UCSD-AML1 (cell line): Measurements from ENCODE around the gene POLR3H.
"Not testable (repeated sequence)": the region's sequence is repeated elsewhere in the genome, so short reads cannot be mapped to it uniquely, and the experiment has no call there.

Source experiments
- DNase-seq: peaks from one replicate; lab custom pipeline; 2025; ENCODE audit not compliant: unreplicated experiment; lab: John Stamatoyannopoulos, UW

POLR3H gene

DNA sequence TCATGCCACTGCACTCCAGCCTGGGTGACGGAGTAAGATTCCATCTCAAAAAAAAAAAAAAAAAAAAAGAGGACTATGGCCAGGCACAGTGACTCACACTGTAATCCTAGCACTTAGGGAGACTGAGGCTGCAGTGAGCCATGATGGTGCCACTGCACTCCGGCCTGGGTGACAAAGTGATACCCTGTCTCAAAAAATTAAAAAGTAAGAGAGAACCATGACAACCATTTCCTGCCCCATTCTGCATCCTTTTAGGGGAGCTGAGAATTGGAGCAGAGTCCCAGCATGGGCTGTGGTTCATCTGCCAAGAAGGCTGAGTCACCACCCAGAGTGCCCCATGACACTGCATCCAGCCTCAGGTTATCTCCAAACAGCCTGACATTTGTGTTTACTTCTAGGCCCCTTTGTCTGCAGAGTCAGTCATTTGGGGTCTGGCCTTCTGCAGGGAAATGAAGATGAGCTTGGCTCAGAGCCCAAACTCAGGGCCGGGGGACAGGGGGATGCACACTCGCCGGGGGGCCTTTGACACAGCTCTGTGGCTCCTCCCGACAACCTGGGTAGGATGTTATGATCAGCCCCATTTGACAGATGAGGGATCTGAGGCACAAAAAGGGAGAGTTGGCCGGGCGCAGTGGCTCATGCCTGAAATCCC is 21.3 kb upstream of the POLR3H start:
- DNase-seq, result peak; percentile 21

GRCh38 chr22:41564563-41564962 is 20.3 kb upstream of the POLR3H start:
- DNase-seq, result no peak

GRCh38 chr22:41563051-41563711 is 18.9 kb upstream of the POLR3H start:
- no peak for DNase-seq

GRCh38 chr22:41562461-41562860 is 18.2 kb upstream of the POLR3H start:
- DNase-seq, result no peak

- DNase-seq, result no peak
These were observed 17.5 kb upstream of the POLR3H start for GRCh38 chr22:41561788-41562187.

GRCh38 chr22:41561335-41561734 is 17.1 kb upstream of the POLR3H start:
- DNase-seq, result no peak

DNA sequence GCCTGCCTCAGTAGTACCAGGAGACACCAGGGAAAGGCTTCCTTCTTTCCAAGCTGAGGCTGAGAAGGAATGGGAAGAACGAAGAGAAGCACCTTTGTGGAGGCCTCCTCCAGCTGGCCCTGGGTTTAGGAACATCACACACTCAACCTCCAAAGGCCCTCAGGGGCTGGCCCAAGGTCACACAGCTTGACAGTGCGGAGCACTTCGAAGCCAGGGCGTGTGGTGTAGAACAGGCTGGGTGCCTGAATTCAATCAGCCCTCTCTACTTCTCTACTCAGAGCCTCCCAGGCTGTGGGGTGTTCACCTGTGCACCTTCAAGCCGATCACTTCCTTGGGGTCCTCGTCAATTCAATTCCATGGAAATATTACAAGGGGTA is 15.8 kb upstream of the POLR3H start:
- DNase-seq, result no peak

DNA sequence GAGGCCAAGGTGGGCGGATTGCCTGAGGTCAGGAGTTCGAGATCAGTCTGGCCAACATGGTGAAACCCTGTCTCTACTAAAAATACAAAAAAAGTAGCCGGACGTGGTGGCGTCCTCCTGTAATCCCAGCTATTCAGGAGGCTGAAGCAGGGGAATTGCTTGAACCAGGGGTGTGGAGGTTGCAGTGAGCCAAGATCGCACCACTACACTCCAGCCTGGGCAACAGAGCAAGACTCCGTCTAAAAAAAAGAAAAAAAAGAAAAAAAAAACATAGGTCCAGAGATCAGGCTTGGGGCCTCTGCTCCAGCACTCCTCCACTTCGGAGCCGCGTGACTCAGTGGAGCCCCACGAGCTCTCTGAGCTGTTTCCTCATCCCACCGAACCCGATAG is 14.0 kb upstream of the POLR3H start:
- DNase-seq, result not testable (repeated sequence)

DNA sequence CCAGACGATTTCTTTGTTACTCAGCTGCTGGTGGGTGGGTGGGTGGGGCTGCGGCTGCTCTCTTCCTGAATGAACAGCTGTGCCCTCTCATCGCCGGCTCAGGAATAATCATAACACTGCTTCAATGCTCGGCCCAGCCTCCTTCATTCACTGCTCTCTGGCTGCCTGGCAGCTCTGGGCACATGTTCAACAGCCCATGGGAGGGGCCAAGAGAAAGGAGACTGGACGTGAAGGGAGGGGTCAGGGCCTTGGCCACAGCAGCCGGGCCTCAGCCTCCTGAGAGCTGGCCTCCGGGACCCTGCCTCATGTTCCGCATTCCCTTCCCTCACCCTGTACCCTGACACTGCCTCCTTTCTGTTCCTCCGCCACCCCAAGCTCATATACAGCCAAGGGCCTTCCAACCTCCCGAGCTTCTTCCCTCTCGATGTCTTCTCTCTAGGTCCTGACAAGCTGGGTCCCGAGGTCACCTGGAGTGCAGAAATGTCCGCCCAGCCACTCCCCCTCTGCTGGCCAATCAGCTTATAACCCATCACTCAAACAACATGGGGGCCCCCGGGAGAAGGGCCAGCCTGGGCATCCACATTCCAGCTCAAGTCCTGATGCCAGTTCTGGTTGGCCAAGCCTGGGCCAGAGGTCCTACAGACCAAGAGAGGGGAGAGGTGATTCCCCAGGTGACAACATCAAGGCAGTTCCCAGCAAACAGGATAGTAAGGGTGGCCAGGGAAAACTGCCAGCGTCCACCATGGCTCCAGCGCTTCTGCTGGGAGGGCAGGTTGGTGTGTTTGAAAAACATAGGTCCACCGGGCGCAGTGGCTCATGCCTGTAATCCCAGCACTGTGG is 13.4 kb upstream of the POLR3H start:
- no peak for DNase-seq

DNA sequence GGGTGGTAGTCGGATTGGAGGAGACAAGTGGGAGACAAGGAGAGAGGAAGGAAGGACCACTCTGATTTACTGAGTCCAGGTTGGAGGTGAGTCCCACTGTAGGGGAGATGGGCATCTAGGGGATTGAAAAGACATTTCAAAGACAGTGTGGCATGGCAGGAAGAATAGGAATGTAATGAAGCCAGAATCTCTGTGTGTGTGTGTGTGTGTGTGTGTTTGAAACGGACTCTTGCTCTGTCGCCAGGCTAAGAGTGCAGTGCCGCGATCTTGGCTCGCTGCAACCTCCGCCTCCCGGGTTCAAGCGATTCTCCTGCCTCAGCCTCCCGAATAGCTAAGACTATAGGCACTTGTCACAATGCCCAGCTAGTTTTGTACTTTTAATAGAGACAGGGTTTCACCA is 12.3 kb upstream of the POLR3H start:
- no peak for DNase-seq

DNA sequence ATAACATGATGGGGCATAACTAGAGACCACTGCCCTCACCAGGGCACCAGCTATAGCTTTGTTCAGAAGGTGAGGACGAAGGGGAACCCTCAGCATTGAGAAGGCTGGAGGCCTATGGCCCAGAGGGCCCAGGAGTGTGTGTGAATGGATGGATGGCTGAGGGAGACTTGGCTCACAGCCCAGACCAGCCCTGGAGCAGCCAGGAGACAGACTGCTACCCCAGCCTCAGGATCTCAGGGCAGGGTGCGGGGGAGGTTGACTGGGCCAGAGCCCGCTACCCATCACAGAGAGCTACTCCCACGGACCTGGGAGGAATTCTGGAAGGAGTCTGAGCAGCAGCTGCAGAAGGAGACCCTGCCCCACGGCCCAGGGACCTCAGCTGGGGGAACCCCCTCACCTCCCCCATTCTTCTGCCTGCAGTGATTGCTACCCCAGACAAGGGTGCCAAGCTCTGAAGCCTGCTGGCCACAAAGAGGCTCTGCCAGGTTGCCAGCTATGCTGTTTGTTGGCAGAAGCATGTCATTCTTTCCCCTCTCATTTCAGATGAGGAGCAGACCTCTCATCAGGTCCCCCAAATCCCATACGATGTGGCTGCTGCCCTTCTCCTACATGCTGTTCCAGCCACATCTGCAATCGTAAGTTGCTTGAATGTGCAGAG is 11.2 kb upstream of the POLR3H start:
- no peak for DNase-seq

- no peak for DNase-seq
These were observed 7.8 kb upstream of the POLR3H start for GRCh38 chr22:41551877-41552582.

- no peak for DNase-seq
These were observed 6.8 kb upstream of the POLR3H start for GRCh38 chr22:41550952-41551491.

- no peak for DNase-seq
These were observed 4.6 kb upstream of the POLR3H start for GRCh38 chr22:41548830-41549211.

DNA sequence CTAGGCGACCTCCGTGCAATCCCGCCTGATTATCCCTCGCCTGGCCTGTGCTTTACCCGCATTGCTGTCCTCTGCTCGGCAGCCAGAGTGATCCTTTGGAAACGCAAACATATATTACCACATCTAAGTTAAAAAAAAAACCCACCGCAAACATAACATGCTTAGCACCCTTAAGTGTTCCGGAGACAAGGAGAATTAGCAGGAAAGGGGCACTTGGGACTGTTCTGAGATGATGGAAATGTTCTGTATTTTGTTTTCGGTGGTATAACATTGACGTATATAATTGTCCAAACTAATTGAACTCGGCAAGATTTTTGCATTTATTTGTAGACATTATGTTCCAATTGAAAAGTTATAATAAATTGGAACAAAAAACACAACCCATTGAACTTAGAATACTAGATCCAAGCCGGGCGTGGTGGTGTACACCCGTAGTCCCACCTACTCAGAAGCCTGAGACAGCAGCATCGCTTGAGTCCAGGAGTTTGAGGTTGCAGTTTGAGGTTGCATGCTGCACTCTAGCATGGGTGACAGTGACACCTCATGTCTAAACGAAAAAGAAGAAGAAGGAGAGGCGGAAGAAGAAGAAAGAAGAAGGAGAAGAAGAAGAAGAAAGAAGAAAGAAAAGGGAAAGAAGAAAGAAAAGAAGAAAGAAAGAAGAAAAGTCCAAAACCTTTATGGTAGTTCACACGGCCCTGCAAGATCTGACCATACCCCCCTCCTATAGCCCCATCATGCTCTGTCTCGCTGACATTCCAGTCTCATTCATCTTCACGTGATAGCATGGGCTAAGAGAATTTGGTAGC is 604 bp upstream of the POLR3H start:
- no peak for DNase-seq

DNA sequence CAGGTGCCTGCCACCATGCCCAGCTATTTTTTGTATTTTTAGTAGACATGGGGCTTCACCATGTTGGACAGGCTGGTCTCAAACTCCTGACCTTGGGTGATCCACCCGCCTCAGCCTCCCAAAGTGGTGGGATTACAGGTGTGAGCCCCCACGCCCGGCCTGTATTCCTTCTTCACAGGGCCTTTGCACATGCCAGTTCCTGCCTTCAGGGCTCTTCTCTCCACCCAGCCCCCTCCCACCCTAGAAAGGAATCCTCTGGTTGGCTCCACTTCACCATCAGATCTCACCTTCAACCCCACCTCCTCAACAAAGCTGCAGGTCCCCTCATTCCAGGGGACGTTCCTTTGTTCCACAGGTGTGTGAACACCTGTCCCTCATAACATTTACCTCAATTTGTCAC is 2.0 kb downstream of the POLR3H start:
- DNase-seq, result no peak

GRCh38 chr22:41541484-41541883 is 2.8 kb downstream of the POLR3H start:
- DNase-seq, result no peak

GRCh38 chr22:41540365-41540764 is 3.9 kb downstream of the POLR3H start:
- DNase-seq, result no peak

GRCh38 chr22:41540006-41540315 is 4.3 kb downstream of the POLR3H start:
- no peak for DNase-seq
